Kidney (tissue), 14 donors: ENCODE measurements around the gene PCDHA7. TPM values are rescaled to one million over a fixed set of nuclear protein-coding genes. Genes with fewer than 3 reads are reported as not detected.
"Not testable (repeated sequence)": the region's sequence is repeated elsewhere in the genome, so short reads cannot be mapped to it uniquely, and the experiment has no call there.

ENCODE experiments used
- DNase-seq, 5 donors: peaks; one replicate each; pipeline ENCODE4 v3.0.0-alpha.2; 2013 to 2020
- FAIRE-seq: peaks from 2 replicates; lab custom pipeline; 2012; peaks lifted over from hg19 to GRCh38; lab: Jason Lieb, UNC
- H3K27ac ChIP-seq, 2 donors: one replicate each; pipeline ENCODE4 v1.7.0; 2013; ENCODE audit warnings: low read depth in 2 of 2, low read length in 2 of 2, inconsistent platforms in 1 of 2
- H3K27me3 ChIP-seq: one replicate; pipeline ENCODE4 v1.7.1; 2013; ENCODE audit warnings: low read length, inconsistent platforms; ENCODE audit not compliant: control insufficient read depth, insufficient read depth
- H3K36me3 ChIP-seq, 3 donors: one replicate each; pipeline versions ENCODE4 v1.7.0 to v1.7.1; 2013; ENCODE audit warnings: low read length in 3 of 3, control low read depth in 1 of 3, inconsistent platforms in 1 of 3; ENCODE audit not compliant: insufficient read depth in 3 of 3, control insufficient read depth in 2 of 3
- H3K4me1 ChIP-seq, 3 donors: one replicate each; pipeline versions ENCODE4 v1.7.0 to v1.7.1; 2013; ENCODE audit warnings: low read length in 3 of 3, inconsistent platforms in 1 of 3, low read depth in 1 of 3; ENCODE audit not compliant: control insufficient read depth in 2 of 3, insufficient read depth in 2 of 3
- H3K4me3 ChIP-seq, 3 donors: one replicate each; pipeline versions ENCODE4 v1.7.0 to v1.8.1; 2013; ENCODE audit warnings: low read length in 3 of 3, control low read depth in 1 of 3, inconsistent platforms in 1 of 3
- H3K9ac ChIP-seq, 3 donors: one replicate each; pipeline versions ENCODE4 v1.7.0 to v1.7.1; 2013; ENCODE audit warnings: low read length in 3 of 3, control low read depth in 1 of 3, inconsistent platforms in 1 of 3
- H3K9me3 ChIP-seq, 3 donors: one replicate each; pipeline versions ENCODE4 v1.7.0 to v1.7.1; 2013; ENCODE audit warnings: low read length in 3 of 3, control low read depth in 1 of 3, inconsistent platforms in 1 of 3; ENCODE audit not compliant: control insufficient read depth in 2 of 3, insufficient read depth in 1 of 3
- CTCF ChIP-seq: IDR thresholded peaks from 3 replicates; pipeline ENCODE4 v1.5.1; 2012; ENCODE audit warnings: mild to moderate bottlenecking, moderate library complexity, borderline replicate concordance; ENCODE audit not compliant: insufficient read depth; ENCODE audit errors: extremely low read depth
- intact Hi-C: fragments of 100-400 bp; cut with DNase I; formaldehyde crosslinking; loops from one replicate; pipeline ENCODE4 v1.11.1; 2022
- polyA plus RNA-seq: library from polyadenylated mRNA; stranded (reverse); fragments of 350-450 nt; fragmentation: Illumina TruSeq; extraction: RNeasy Lipid Tissue Mini Kit (QIAGEN cat#74804); gene quantifications from one replicate; pipeline ENCODE4 v1.2.3, GENCODE V29; 2014; ENCODE audit warnings: low read depth, low replicate concordance; ENCODE audit not compliant: insufficient read depth
- total RNA-seq: library from RNA; stranded (reverse); fragmentation: NEBNext Ultra II Directional; extraction: Animal tissue kit (Norgen Biotek cat#: 25700); gene quantifications from one replicate; pipeline ENCODE4 v1.2.1, GENCODE V29; 2021
- donor health status: control.
- donor health status: control.
- donor health status: control.
- donor health status: control.
- donor health status: control.
- donor health status: DM: yes; HTN: yes; CAD: no.
- donor health status: Normal renal cell carcinoma (clear cell type).

Gene PCDHA7
- total and polyA plus RNA-seq, 2 donors from 2014 or later = 0.62 to 1.1 TPM

- DNase-seq, H3K36me3 ChIP-seq, H3K4me3 ChIP-seq, intact Hi-C loops, H3K4me1 ChIP-seq, H3K27ac ChIP-seq, H3K9ac ChIP-seq, H3K27me3 ChIP-seq, FAIRE-seq: not testable (repeated sequence)
- peaks cover 0 to 10% (median 0%) of the 10 kb centered on the region in 3 donors for H3K9me3 ChIP-seq
These were observed 16.0 kb downstream of the PCDHA7 start for GRCh38 chr5:140849831-140850634.

- H3K27me3 ChIP-seq = no peaks in the 10 kb centered on the region
- no peaks in the 10 kb centered on the region for H3K4me1 ChIP-seq
- DNase-seq = peak in 2 of 5 donors; percentile 2 to 24
- no peak within 1 kb of the TSS for H3K27ac ChIP-seq
- H3K36me3 ChIP-seq = no peaks in the 10 kb centered on the region
- H3K9ac ChIP-seq = no peak within 1 kb of the TSS
- no peak for TF ChIP-seq CTCF
- intact Hi-C loops = no loop called here
- FAIRE-seq = no peak
- peak within 1 kb of the TSS in 2 of 3 donors; percentile 53 to 58 for H3K4me3 ChIP-seq
- peaks cover 0 to 24% (median 9%) of the 10 kb centered on the region in 3 donors for H3K9me3 ChIP-seq
These were observed 22.0 kb downstream of the PCDHA7 start, which contains the start of gene PCDHA10 for GRCh38 chr5:140855772-140856674. Gene PCDHA10 (plus strand): TSS chr5:140855897. CDS start chr5:140856049, 152 bp downstream.

GRCh38 chr5:140857177-140857986 lies 23.3 kb downstream of the PCDHA7 start:
- DNase-seq (peak in 1 of 5 donors; percentile 71), FAIRE-seq (no peak)
- intact Hi-C loops = no loop called here

More at GRCh38 chr5:140857177-140857986, 23.3 kb downstream of the PCDHA7 start:
- TF ChIP-seq CTCF = no peak
- Histone ChIP-seq H3K36me3 (no peaks in the 10 kb centered on the region), H3K9me3 (peaks cover 0 to 35% (median 13%) of the 10 kb centered on the region in 3 donors), H3K4me1 (no peaks in the 10 kb centered on the region), H3K4me3 (no peak overlapping the region), H3K9ac (no peak overlapping the region), H3K27me3 (no peaks in the 10 kb centered on the region), H3K27ac (no peak overlapping the region)
